ENCODE results near the gene C2CD2.
"Not testable (repeated sequence)": the region's sequence is repeated elsewhere in the genome, so short reads cannot be mapped to it uniquely, and the experiment has no call there.

DNA sequence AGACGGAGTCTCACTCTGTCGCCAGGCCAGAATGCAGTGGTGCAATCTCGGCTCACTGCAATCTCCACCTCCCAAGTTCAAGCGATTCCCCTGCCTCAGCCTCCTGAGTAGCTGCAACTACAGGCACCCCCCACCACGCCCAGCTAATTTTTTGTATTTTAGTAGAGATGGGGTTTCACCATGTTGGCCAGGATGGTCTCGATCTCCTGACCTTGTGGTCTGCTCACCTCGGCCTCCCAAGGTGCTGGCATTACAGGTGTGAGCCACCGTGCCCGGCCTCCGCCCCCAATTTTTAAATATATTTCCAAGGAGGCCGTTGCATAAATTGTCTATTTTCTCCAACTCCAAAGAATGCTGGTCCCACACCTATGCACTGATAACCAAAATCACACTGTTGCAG, 5.9 kb upstream of the C2CD2 start:
- TF ChIP-seq POLR2A (IDR thresholded peaks at IDR 0.05; ENCODE audit: low read depth, low read length); POLR2AphosphoS5 (IDR thresholded peaks at IDR 0.05; ENCODE audit: low read depth, low read length); TAF1 (IDR thresholded peaks at IDR 0.05; ENCODE audit: borderline replicate concordance, low read depth, low read length): not testable (repeated sequence)

All from GM12892 (cell line).